ENCODE measurements around the gene SP140. TPM values are rescaled to one million over a fixed set of nuclear protein-coding genes. Genes with fewer than 3 reads are reported as not detected.
"Not testable (repeated sequence)": the region's sequence is repeated elsewhere in the genome, so short reads cannot be mapped to it uniquely, and the experiment has no call there.

SP140 gene
- total and polyA plus RNA-seq, 2 experiments from 2014 or later = 0.40 to 0.53 TPM

- no peak overlapping the region for H3K4me2 ChIP-seq
- no peaks in the 10 kb centered on the region for H3K9me2 ChIP-seq (replicated peaks; ENCODE audit: insufficient read depth)
- DNase-seq (ENCODE audit: low spot score) = no peak
- H4K20me1 ChIP-seq (ENCODE audit: insufficient read depth, poor library complexity, severe bottlenecking) = no peaks in the 10 kb centered on the region
- H2AFZ ChIP-seq = no peak overlapping the region
- WGBS (ENCODE audit: low lambda C conversion rate, missing lambda C conversion rate) = 66% methylated on average over 3 of the region's 3 CpGs
- H3K79me2 ChIP-seq = no peaks in the 10 kb centered on the region
- no peak overlapping the region for H3K4me3 ChIP-seq
- H3K4me1 ChIP-seq (ENCODE audit: insufficient read depth) = no peaks in the 10 kb centered on the region
- no peak overlapping the region for H3K27ac ChIP-seq
- no peaks in the 10 kb centered on the region for H3K36me3 ChIP-seq (replicated peaks; ENCODE audit: insufficient read depth, low read depth)
- H3K9me3 ChIP-seq (ENCODE audit: low read depth) = no peaks in the 10 kb centered on the region
- no peaks in the 10 kb centered on the region for H3K27me3 ChIP-seq
- no peak for TF ChIP-seq EZH2 (IDR thresholded peaks at IDR 0.05; ENCODE audit: borderline replicate concordance)
These were observed 43.2 kb downstream of the SP140 start for GRCh38 chr2:230268606-230269243.

GRCh38 chr2:230269715-230270114, 44.2 kb downstream of the SP140 start:
- H3K27me3 ChIP-seq = no peaks in the 10 kb centered on the region
- H3K79me2 ChIP-seq = no peaks in the 10 kb centered on the region
- H3K36me3 ChIP-seq (replicated peaks; ENCODE audit: insufficient read depth, low read depth) = no peaks in the 10 kb centered on the region
- DNase-seq (ENCODE audit: low spot score) = no peak
- H3K27ac ChIP-seq = no peak overlapping the region
- 92% methylated on average over 6 of the region's 6 CpGs for WGBS (ENCODE audit: low lambda C conversion rate, missing lambda C conversion rate)
- H3K4me1 ChIP-seq (ENCODE audit: insufficient read depth) = no peaks in the 10 kb centered on the region
- no peaks in the 10 kb centered on the region for H3K9me2 ChIP-seq (replicated peaks; ENCODE audit: insufficient read depth)
- H3K9me3 ChIP-seq (ENCODE audit: low read depth) = no peaks in the 10 kb centered on the region
- H3K4me2 ChIP-seq = no peak overlapping the region
- no peak overlapping the region for H2AFZ ChIP-seq
- no peak for TF ChIP-seq EZH2 (IDR thresholded peaks at IDR 0.05; ENCODE audit: borderline replicate concordance)
- TF ChIP-seq CTCF (IDR thresholded peaks at IDR 0.05; ENCODE audit: poor library complexity) = no peak
- no peak for TF ChIP-seq EZH2phosphoT487 (IDR thresholded peaks at IDR 0.05; ENCODE audit: low read depth, severe bottlenecking, unreplicated experiment)
- H4K20me1 ChIP-seq (ENCODE audit: insufficient read depth, poor library complexity, severe bottlenecking) = no peaks in the 10 kb centered on the region
- H3K4me3 ChIP-seq = no peak overlapping the region

- Histone ChIP-seq H3K9me2 (replicated peaks; ENCODE audit: insufficient read depth) (no peaks in the 10 kb centered on the region), H3K9me3 (ENCODE audit: low read depth) (no peaks in the 10 kb centered on the region), H3K4me2 (no peak overlapping the region), H3K4me3 (no peak overlapping the region), H4K20me1 (ENCODE audit: insufficient read depth, poor library complexity, severe bottlenecking) (no peaks in the 10 kb centered on the region), H2AFZ (no peak overlapping the region), H3K27ac (no peak overlapping the region), H3K4me1 (ENCODE audit: insufficient read depth) (no peaks in the 10 kb centered on the region), H3K79me2 (no peaks in the 10 kb centered on the region), H3K36me3 (replicated peaks; ENCODE audit: insufficient read depth, low read depth) (no peaks in the 10 kb centered on the region), H3K27me3 (no peaks in the 10 kb centered on the region)
- 79% methylated on average over 2 of the region's 2 CpGs for WGBS (ENCODE audit: low lambda C conversion rate, missing lambda C conversion rate)
- no peak for DNase-seq (ENCODE audit: low spot score)
- TF ChIP-seq EZH2 (IDR thresholded peaks at IDR 0.05; ENCODE audit: borderline replicate concordance) (no peak), EZH2phosphoT487 (IDR thresholded peaks at IDR 0.05; ENCODE audit: low read depth, severe bottlenecking, unreplicated experiment) (no peak), CTCF (IDR thresholded peaks at IDR 0.05; ENCODE audit: poor library complexity) (no peak)
These were observed 57.4 kb downstream of the SP140 start for GRCh38 chr2:230282936-230283335.

- Histone ChIP-seq H3K9me3 (ENCODE audit: low read depth) (no peaks in the 10 kb centered on the region), H3K79me2 (no peaks in the 10 kb centered on the region), H3K4me1 (ENCODE audit: insufficient read depth) (no peaks in the 10 kb centered on the region), H3K36me3 (replicated peaks; ENCODE audit: insufficient read depth, low read depth) (no peaks in the 10 kb centered on the region), H3K4me3 (no peak overlapping the region), H3K9me2 (replicated peaks; ENCODE audit: insufficient read depth) (no peaks in the 10 kb centered on the region), H3K27me3 (no peaks in the 10 kb centered on the region), H3K27ac (no peak overlapping the region), H4K20me1 (ENCODE audit: insufficient read depth, poor library complexity, severe bottlenecking) (no peaks in the 10 kb centered on the region), H3K4me2 (no peak overlapping the region), H2AFZ (no peak overlapping the region)
- TF ChIP-seq EZH2 (IDR thresholded peaks at IDR 0.05; ENCODE audit: borderline replicate concordance) (no peak), CTCF (IDR thresholded peaks at IDR 0.05; ENCODE audit: poor library complexity) (no peak), EZH2phosphoT487 (IDR thresholded peaks at IDR 0.05; ENCODE audit: low read depth, severe bottlenecking, unreplicated experiment) (no peak)
- no peak for DNase-seq (ENCODE audit: low spot score)
- 87% methylated on average over 3 of the region's 3 CpGs for WGBS (ENCODE audit: low lambda C conversion rate, missing lambda C conversion rate)
These were observed 60.5 kb downstream of the SP140 start for GRCh38 chr2:230286048-230286447.

GRCh38 chr2:230289311-230289710, 63.8 kb downstream of the SP140 start:
- 94% methylated on average over 4 of the region's 4 CpGs for WGBS (ENCODE audit: low lambda C conversion rate, missing lambda C conversion rate)
- H3K4me2 ChIP-seq; DNase-seq (ENCODE audit: low spot score); H3K4me1 ChIP-seq (ENCODE audit: insufficient read depth); H3K9me3 ChIP-seq (ENCODE audit: low read depth); H3K79me2 ChIP-seq; H3K27ac ChIP-seq; H2AFZ ChIP-seq; H3K36me3 ChIP-seq (replicated peaks; ENCODE audit: insufficient read depth, low read depth); H4K20me1 ChIP-seq (ENCODE audit: insufficient read depth, poor library complexity, severe bottlenecking); H3K9me2 ChIP-seq (replicated peaks; ENCODE audit: insufficient read depth); H3K4me3 ChIP-seq; H3K27me3 ChIP-seq: not testable (repeated sequence)

Data from hepatocyte (in vitro differentiated cells).